GM12891 (cell line): Measurements from ENCODE around the gene SNCB.

Experiments used
- DNase-seq: peaks from one replicate; pipeline ENCODE4 v3.0.0; 2011; ENCODE audit warnings: low spot score; ENCODE audit not compliant: insufficient read length
- FAIRE-seq: peaks from 2 replicates; lab custom pipeline; 2011; peaks lifted over from hg19 to GRCh38; lab: Jason Lieb, UNC
- PAX5 ChIP-seq: IDR thresholded peaks from 2 replicates; pipeline ENCODE4 v1.6.1; 2011; ENCODE audit warnings: low read length, moderate library complexity, mild to moderate bottlenecking; ENCODE audit not compliant: insufficient read depth, severe bottlenecking
- POLR2A ChIP-seq: IDR thresholded peaks from 2 replicates; pipeline ENCODE4 v1.6.1; 2011; ENCODE audit warnings: low read depth, low read length, control low read depth
- POLR2AphosphoS5 ChIP-seq: IDR thresholded peaks from 2 replicates; pipeline ENCODE4 v1.6.1; 2011; ENCODE audit warnings: low read depth, low read length, control low read depth
- POU2F2 ChIP-seq: IDR thresholded peaks from 2 replicates; pipeline ENCODE4 v1.6.1; 2011; ENCODE audit warnings: low read depth, mild to moderate bottlenecking, control low read depth, low read length, moderate library complexity
- SPI1 ChIP-seq: IDR thresholded peaks from 2 replicates; pipeline ENCODE4 v1.6.1; 2011; ENCODE audit warnings: low read depth, low read length, control low read depth
- TAF1 ChIP-seq: IDR thresholded peaks from 2 replicates; pipeline ENCODE4 v1.6.1; 2011; ENCODE audit warnings: low read depth, low read length, control low read depth

SNCB gene

DNA sequence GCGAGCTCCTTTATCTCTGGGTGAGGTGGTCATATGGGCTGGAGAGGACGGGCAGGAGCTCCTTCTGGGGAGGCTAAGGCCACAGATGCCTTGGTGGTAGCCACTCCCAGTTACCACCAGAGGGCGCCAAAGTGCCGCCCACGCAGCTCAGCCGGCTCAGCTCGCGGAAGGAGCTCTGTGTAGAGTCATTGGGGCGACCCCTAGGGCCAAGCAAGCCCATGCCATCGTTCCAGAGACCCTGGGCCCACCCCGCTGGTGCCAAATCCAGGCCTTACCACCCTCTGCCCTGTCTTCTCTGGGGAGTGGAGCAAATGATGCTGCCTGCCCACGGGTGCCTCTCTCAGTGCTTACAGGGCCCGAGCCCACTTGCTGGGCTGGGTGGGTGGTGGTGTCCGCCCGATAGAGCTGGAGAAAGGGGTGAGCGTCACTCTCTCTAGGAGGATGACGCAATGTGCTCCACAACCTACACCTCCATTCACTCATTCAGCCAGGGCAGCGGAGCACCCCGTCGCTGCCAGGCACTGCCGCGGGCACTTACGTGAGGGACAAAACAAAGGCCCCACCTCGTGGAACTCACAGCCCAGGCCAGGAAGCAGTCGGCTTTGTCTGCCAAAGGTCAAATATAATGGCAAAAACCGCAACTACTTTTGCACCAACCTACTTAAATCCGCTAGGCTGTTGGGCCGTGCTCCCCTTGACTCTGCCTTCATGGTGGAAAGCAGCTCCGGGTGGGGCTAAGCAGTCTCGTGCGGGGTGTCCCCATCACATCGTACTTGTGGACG lies 30.7 kb upstream of the SNCB start:
- DNase-seq, result peak; percentile 96
- FAIRE-seq, result peak; percentile 91
- TF ChIP-seq POLR2AphosphoS5 (no peak), TAF1 (no peak), SPI1 (no peak), POLR2A (no peak), POU2F2 (0 out of 2 replicates have a peak, but pooled peaks have one; percentile 21)

- TF ChIP-seq POLR2AphosphoS5, result no peak
- TF ChIP-seq POU2F2, result no peak
- TF ChIP-seq PAX5, result no peak
- no peak for TF ChIP-seq POLR2A
- TF ChIP-seq SPI1, result no peak
- TF ChIP-seq TAF1, result no peak
- FAIRE-seq, result peak; percentile 74
- no peak for DNase-seq
Measured at GRCh38 chr5:176660530-176660859, 30.2 kb upstream of the SNCB start.

GRCh38 chr5:176659860-176660461 lies 29.6 kb upstream of the SNCB start:
- no peak for DNase-seq
- TF ChIP-seq POLR2AphosphoS5 (no peak), SPI1 (no peak), PAX5 (no peak), POLR2A (no peak), TAF1 (no peak), POU2F2 (no peak)
- peak; percentile 84 for FAIRE-seq

DNA sequence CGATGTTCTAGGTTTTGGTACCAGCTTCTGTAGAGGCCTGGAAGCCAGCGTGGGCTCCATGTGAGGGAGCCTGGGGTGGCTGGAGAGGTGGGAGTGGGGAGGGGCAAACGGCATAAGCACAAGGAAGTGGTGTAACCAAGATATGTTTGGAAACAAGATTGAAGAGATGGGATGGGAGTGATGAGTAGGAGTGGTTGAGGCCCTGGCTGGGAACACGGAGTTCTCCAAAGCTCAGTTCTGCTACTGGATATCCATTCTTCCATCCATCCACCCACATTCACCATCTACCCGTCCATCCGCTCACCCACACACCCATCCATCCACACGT lies 29.1 kb upstream of the SNCB start:
- no peak for DNase-seq
- TF ChIP-seq PAX5 (no peak), SPI1 (no peak), POU2F2 (no peak), TAF1 (no peak), POLR2AphosphoS5 (no peak), POLR2A (no peak)
- FAIRE-seq, result no peak

DNA sequence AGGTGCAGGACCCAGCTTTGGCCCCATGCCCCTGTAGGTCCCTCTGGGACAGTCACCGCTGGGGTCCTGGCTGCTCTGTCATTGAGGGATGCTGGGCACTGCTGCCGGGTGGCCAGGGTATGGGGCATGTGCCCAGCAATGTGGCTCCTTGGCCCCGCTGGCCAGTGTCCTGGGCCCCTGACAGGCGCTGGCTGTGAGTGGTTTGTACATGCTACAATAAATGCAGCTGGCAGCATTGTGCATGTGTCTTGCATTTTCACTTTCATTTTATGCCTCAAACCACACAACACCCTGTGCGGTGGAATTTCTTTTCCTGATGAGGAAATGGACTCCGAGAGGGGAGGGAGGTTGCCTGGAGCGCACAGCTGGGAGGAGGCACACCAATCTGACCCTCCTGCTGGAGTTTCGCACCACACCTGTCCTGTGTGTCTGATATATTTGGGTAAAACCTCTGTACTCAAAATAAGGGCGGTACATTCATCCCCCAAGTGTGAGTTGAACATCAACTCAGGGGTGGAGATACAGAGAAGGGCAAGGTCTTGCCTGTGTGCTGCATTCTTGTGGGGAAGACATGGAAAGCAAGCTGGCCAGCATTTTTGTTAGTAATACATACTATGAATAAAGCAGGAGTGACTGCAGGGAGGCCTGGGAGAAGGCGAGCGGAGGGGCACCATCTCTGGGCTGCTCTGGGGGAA lies 28.6 kb upstream of the SNCB start:
- FAIRE-seq (peak; percentile 88), DNase-seq (no peak)
- TF ChIP-seq PAX5 (no peak), POLR2AphosphoS5 (no peak), SPI1 (peak; percentile 31; the same call in 1 of the 2 replicates)

GRCh38 chr5:176658007-176658599 lies 27.8 kb upstream of the SNCB start:
- TF ChIP-seq SPI1 (peak; percentile 19; the same call in 1 of the 2 replicates), POLR2A (no peak)
- peak; percentile 73 for DNase-seq
- peak; percentile 96 for FAIRE-seq

GRCh38 chr5:176656467-176656990 lies 26.2 kb upstream of the SNCB start:
- FAIRE-seq, result no peak
- TF ChIP-seq POU2F2 (no peak), POLR2A (no peak), PAX5 (no peak), SPI1 (no peak), POLR2AphosphoS5 (no peak), TAF1 (no peak)
- no peak for DNase-seq

- TF ChIP-seq TAF1 (no peak), PAX5 (no peak), SPI1 (no peak), POU2F2 (no peak), POLR2A (no peak), POLR2AphosphoS5 (no peak)
- no peak for DNase-seq
- no peak for FAIRE-seq
Measured at GRCh38 chr5:176654856-176655255, 24.5 kb upstream of the SNCB start.
